HEK293 (cell line): ENCODE measurements around the gene ALDH16A1.
A peak's percentile ranks its signal among the peaks of the same experiment; 100 is the strongest.

Experiments used
- CTCF ChIA-PET: fragments of 350-600 bp; formaldehyde crosslinking; extraction: SDS; loops from one replicate; lab custom pipeline; 2021; ENCODE audit warnings: antibody characterized with exemption; lab: Yijun Ruan, JAX
- POLR2A ChIA-PET: fragments of 300-600 bp; formaldehyde crosslinking; extraction: SDS; loops from one replicate; lab custom pipeline; 2020; ENCODE audit warnings: antibody characterized with exemption, inconsistent platforms; lab: Yijun Ruan, JAX
- H3K27ac ChIP-seq: fragments of 200-500 bp; sonication (Bioruptor generic); 2 replicates; pipeline ENCODE4 v1.5.1; 2014; ENCODE audit warnings: low read depth, low read length, control low read depth, inconsistent platforms; ENCODE audit errors: extremely low read depth
- H3K36me3 ChIP-seq, 2 experiments: fragments of 200-500 bp in 1 of 2; sonication (Bioruptor generic) in 1 of 2; 1 replicate in 1 of 2; 2 replicates in 1 of 2; pipeline ENCODE4 v1.5.1; 2014 to 2017; ENCODE audit warnings: inconsistent platforms in 2 of 2, low read length in 2 of 2; ENCODE audit not compliant: control insufficient read depth in 2 of 2, insufficient read depth in 1 of 2
- H3K4me1 ChIP-seq: fragments of 200-500 bp; sonication (Bioruptor generic); 2 replicates; pipeline ENCODE4 v1.5.1; 2014; ENCODE audit warnings: mild to moderate bottlenecking, low read length, inconsistent platforms; ENCODE audit not compliant: control insufficient read depth, insufficient read depth
- H3K4me3 ChIP-seq: 2 replicates; pipeline ENCODE4 v1.5.1; 2011; ENCODE audit warnings: low read depth, mild to moderate bottlenecking, control low read depth, low read length, moderate library complexity
- H3K9me3 ChIP-seq: fragments of 200-500 bp; sonication (Bioruptor generic); 2 replicates; pipeline ENCODE4 v1.5.1; 2014; ENCODE audit warnings: low read depth, low read length, inconsistent platforms; ENCODE audit not compliant: control insufficient read depth, insufficient read depth
- GLI4 ChIP-seq: fragments of 450-650 bp; formaldehyde crosslinking; IDR thresholded peaks from 2 replicates; pipeline ENCODE4 v1.5.1; 2016; ENCODE audit warnings: missing biosample characterization, missing genetic modification characterization
- GLIS2 ChIP-seq: fragments of 450-650 bp; formaldehyde crosslinking; IDR thresholded peaks from 2 replicates; pipeline ENCODE4 v1.5.1; 2016; ENCODE audit warnings: missing biosample characterization, missing genetic modification characterization
- SP3 ChIP-seq: fragments of 450-650 bp; formaldehyde crosslinking; IDR thresholded peaks from 2 replicates; pipeline ENCODE4 v1.5.1; 2016; ENCODE audit warnings: missing biosample characterization, missing genetic modification characterization
- WT1 ChIP-seq: fragments of 450-650 bp; formaldehyde crosslinking; IDR thresholded peaks from 2 replicates; pipeline ENCODE4 v1.5.1; 2016; ENCODE audit warnings: missing biosample characterization, missing genetic modification characterization
- YY1 ChIP-seq: fragments of 450-650 bp; formaldehyde crosslinking; IDR thresholded peaks from 2 replicates; pipeline ENCODE4 v1.5.1; 2018; ENCODE audit warnings: missing biosample characterization, missing genetic modification characterization
- ZNF169 ChIP-seq: fragments of 450-650 bp; formaldehyde crosslinking; IDR thresholded peaks from 2 replicates; pipeline ENCODE4 v1.5.1; 2016; ENCODE audit warnings: missing biosample characterization, missing genetic modification characterization
- ZNF248 ChIP-seq: fragments of 450-650 bp; formaldehyde crosslinking; IDR thresholded peaks from 2 replicates; pipeline ENCODE4 v1.5.1; 2017; ENCODE audit warnings: missing biosample characterization, missing genetic modification characterization
- ZNF335 ChIP-seq: fragments of 450-650 bp; formaldehyde crosslinking; conservative IDR thresholded peaks from 2 replicates; pipeline ENCODE4 v1.5.1; 2016; ENCODE audit warnings: missing biosample characterization, missing genetic modification characterization
- ZNF341 ChIP-seq: fragments of 450-650 bp; formaldehyde crosslinking; IDR thresholded peaks from 2 replicates; pipeline ENCODE4; 2016; ENCODE audit warnings: low read depth, missing biosample characterization, missing genetic modification characterization
- ZNF473 ChIP-seq: fragments of 450-650 bp; formaldehyde crosslinking; IDR thresholded peaks from 2 replicates; pipeline ENCODE4 v1.5.1; 2017; ENCODE audit warnings: missing biosample characterization, missing genetic modification characterization
- ZNF596 ChIP-seq: fragments of 450-650 bp; IDR thresholded peaks from 2 replicates; pipeline ENCODE4 v1.5.0; 2018; ENCODE audit warnings: missing biosample characterization, mild to moderate bottlenecking, missing genetic modification characterization, moderate library complexity
- ZNF660 ChIP-seq: fragments of 450-650 bp; IDR thresholded peaks from 2 replicates; pipeline ENCODE4 v1.5.1; 2018; ENCODE audit warnings: missing biosample characterization, mild to moderate bottlenecking, missing genetic modification characterization
- ZNF670 ChIP-seq: fragments of 450-650 bp; formaldehyde crosslinking; IDR thresholded peaks from 2 replicates; pipeline ENCODE4 v1.5.1; 2016; ENCODE audit warnings: missing biosample characterization, missing genetic modification characterization, low read depth
- ZNF791 ChIP-seq: fragments of 450-650 bp; formaldehyde crosslinking; IDR thresholded peaks from 2 replicates; pipeline ENCODE4 v1.5.1; 2016; ENCODE audit warnings: missing biosample characterization, missing genetic modification characterization
- ZNF843 ChIP-seq: fragments of 450-650 bp; formaldehyde crosslinking; IDR thresholded peaks from 2 replicates; pipeline ENCODE4 v1.5.1; 2016; ENCODE audit warnings: missing biosample characterization, missing genetic modification characterization
- TF ChIP-seq, protein P1 (sequence below): fragments of 450-650 bp; formaldehyde crosslinking; IDR thresholded peaks from 2 replicates; pipeline ENCODE4 v1.5.1; 2017; ENCODE audit warnings: missing biosample characterization, mild to moderate bottlenecking, missing genetic modification characterization, moderate library complexity
- TF ChIP-seq, protein P2 (sequence below): fragments of 450-650 bp; formaldehyde crosslinking; IDR thresholded peaks from 2 replicates; pipeline ENCODE4 v1.5.1; 2016; ENCODE audit warnings: missing biosample characterization, missing genetic modification characterization
- TF ChIP-seq, protein P3 (sequence below): fragments of 450-650 bp; formaldehyde crosslinking; IDR thresholded peaks from 2 replicates; pipeline ENCODE4 v1.5.1; 2016; ENCODE audit warnings: missing biosample characterization, missing genetic modification characterization
- TF ChIP-seq, protein P4 (sequence below): fragments of 450-650 bp; formaldehyde crosslinking; IDR thresholded peaks from 2 replicates; pipeline ENCODE4 v1.5.1; 2016; ENCODE audit warnings: missing biosample characterization, missing genetic modification characterization
- TF ChIP-seq, protein P5 (sequence below): sonication (generic); formaldehyde crosslinking; IDR thresholded peaks from 2 replicates; pipeline ENCODE4 v1.8.1; 2022; ENCODE audit warnings: mild to moderate bottlenecking, moderate library complexity, missing genetic modification reagents

Gene ALDH16A1

DNA sequence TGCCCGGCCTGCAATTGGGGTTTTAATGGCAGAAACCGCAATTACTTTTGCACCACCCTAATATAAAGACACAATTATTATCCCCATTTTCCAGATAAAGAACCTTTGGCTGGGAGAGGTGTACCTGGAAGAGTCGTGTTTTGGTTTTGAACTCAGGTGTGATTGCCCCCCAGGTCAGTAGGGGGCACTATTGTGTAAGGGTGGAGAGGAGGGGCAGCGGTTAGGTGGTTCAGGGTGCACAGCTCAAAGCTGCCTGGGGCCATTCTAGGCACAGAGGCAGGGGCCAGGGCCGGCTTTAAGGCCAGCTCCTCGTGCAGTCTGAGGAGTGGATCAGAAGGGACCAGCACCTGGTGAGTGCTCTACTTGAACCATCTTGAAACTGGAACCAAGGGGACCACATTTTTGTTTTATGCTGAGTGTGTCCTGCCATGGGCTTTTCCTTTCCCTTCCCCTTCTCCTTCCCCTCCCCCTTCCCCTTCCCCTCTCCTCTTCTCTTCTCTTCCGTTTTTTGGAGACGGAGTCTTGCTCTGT, 53.6 kb downstream of the ALDH16A1 start (continued):
- TF ChIP-seq YY1 (tag by site-specific recombination) = no peak
- TF ChIP-seq ZNF843 (tag by site-specific recombination) = 0 out of 2 replicates have a peak, but pooled peaks have one; percentile 15
- TF ChIP-seq, all 188 proteins: peak for 23

DNA sequence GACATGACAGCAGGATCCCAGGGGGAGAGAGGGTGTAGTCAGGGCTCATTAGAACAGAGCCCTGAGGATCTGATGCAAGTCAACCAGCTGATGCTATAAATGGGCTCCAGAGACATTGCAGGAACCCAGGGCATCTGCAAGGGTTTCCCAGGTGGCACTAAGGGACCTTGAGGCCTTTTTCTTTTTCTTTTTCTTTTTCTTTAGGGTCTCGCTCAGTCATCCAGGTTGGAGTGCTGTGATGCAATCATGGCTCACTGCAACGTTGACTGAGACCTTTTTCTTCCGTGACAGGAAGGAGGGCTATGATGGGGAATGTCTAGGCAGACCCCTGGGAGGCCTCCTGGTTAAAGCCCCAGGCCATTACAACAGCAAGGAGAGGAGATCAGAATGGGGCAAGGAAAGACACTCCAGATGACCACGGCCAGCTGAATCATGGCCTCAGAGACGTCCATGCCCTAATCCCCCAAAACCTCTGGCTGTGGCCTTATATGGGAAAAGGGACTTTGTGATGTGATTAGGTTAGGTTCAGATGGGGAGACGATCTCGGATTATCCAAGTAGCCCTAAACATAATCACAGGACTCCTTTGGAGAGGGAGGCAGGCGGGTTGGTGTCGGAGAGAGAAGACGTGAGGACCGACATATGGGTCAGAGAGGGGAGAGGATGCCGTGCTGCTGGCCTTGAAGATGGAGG, 54.9 kb downstream of the ALDH16A1 start:
- 0 out of 2 replicates have a peak overlapping the region, but pooled peaks have one; percentile 24 for H3K27ac ChIP-seq
- TF ChIP-seq WT1 (tag by site-specific recombination) (no peak), GLI4 (tag by site-specific recombination) (no peak), ZNF341 (tag by site-specific recombination) (no peak), ZNF670 (tag by site-specific recombination) (no peak), ZNF791 (tag by site-specific recombination) (no peak)
- TF ChIP-seq, protein P1, sequence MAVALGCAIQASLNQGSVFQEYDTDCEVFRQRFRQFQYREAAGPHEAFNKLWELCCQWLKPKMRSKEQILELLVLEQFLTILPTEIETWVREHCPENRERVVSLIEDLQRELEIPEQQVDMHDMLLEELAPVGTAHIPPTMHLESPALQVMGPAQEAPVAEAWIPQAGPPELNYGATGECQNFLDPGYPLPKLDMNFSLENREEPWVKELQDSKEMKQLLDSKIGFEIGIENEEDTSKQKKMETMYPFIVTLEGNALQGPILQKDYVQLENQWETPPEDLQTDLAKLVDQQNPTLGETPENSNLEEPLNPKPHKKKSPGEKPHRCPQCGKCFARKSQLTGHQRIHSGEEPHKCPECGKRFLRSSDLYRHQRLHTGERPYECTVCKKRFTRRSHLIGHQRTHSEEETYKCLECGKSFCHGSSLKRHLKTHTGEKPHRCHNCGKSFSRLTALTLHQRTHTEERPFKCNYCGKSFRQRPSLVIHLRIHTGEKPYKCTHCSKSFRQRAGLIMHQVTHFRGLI (tag by site-specific recombination) = no peak
- H3K4me3 ChIP-seq = no peak overlapping the region
- CTCF ChIA-PET = interaction anchor here (1.1 to 10.8 kb wide), 8 partner anchors 11 to 164 kb away, joined by 3 to 299 read pairs (median 6); partner anchors contain the start of gene NOSIP
- H3K4me1 ChIP-seq = peaks cover 4% of the 10 kb centered on the region
- POLR2A ChIA-PET = interaction anchor here (0.7 to 1.0 kb wide), 2 partner anchors 12 to 39 kb away, joined by 4 read pairs; no protein-coding TSS in a partner anchor
- H3K36me3 ChIP-seq = no peaks in the 10 kb centered on the region
- H3K9me3 ChIP-seq = no peaks in the 10 kb centered on the region

DNA sequence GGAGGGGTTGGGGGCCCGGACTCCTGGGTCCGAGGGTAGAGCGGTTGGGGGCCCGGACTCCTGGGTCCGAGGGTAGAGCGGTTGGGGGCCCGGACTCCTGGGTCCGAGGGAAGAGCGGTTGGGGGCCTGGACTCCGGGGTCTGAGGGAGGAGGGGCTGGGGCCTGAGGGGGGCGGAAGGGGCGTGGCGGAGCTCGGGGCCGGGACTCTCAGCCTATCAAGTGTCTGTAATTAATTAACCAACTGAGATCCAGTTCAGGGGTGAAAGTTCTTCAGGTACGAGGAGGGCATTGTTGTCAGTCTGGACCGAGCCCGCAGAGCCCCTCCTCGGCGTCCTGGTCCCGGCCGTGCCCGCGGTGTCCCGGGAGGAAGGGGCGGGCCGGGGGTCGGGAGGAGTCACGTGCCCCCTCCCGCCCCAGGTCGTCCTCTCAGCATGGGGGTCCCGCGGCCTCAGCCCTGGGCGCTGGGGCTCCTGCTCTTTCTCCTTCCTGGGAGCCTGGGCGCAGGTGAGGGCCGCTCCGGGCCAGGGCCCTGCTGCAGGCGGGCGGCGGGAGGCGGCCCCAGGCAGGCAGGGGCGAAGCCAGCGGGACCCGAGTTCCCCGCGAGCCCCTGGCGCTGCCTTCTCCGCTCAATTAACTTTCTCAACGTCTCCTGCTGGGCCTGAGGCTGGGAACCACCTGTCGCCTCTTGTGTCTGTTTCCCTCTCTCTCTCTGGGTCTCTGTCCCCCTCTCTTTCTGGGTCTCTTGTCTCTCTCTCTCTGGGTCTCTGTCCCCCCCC, 60.1 kb downstream of the ALDH16A1 start:
- Histone ChIP-seq H3K27ac (peak overlapping the region; percentile 88), H3K4me3 (peak overlapping the region; percentile 82), H3K4me1 (peaks cover 8% of the 10 kb centered on the region), H3K36me3 (peaks cover 9 to 11% of the 10 kb centered on the region in 2 experiments; a peak in 2 of 3 replicates), H3K9me3 (no peaks in the 10 kb centered on the region)
- ChIA-PET CTCF (interaction anchor here (0.6 to 3.1 kb wide), 4 partner anchors 31 to 40 kb away, joined by 3 to 29 read pairs (median 4); no protein-coding TSS in a partner anchor), POLR2A (interaction anchor here (0.5 to 2.8 kb wide), 10 partner anchors 9 to 66 kb away, joined by 3 to 8 read pairs (median 4); partner anchors contain the start of genes ALDH16A1 and RPS11)
- TF ChIP-seq, protein P2, sequence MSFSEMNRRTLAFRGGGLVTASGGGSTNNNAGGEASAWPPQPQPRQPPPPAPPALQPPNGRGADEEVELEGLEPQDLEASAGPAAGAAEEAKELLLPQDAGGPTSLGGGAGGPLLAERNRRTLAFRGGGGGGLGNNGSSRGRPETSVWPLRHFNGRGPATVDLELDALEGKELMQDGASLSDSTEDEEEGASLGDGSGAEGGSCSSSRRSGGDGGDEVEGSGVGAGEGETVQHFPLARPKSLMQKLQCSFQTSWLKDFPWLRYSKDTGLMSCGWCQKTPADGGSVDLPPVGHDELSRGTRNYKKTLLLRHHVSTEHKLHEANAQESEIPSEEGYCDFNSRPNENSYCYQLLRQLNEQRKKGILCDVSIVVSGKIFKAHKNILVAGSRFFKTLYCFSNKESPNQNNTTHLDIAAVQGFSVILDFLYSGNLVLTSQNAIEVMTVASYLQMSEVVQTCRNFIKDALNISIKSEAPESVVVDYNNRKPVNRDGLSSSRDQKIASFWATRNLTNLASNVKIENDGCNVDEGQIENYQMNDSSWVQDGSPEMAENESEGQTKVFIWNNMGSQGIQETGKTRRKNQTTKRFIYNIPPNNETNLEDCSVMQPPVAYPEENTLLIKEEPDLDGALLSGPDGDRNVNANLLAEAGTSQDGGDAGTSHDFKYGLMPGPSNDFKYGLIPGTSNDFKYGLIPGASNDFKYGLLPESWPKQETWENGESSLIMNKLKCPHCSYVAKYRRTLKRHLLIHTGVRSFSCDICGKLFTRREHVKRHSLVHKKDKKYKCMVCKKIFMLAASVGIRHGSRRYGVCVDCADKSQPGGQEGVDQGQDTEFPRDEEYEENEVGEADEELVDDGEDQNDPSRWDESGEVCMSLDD (tag by site-specific recombination) = peak; percentile 68
- TF ChIP-seq, protein P3, sequence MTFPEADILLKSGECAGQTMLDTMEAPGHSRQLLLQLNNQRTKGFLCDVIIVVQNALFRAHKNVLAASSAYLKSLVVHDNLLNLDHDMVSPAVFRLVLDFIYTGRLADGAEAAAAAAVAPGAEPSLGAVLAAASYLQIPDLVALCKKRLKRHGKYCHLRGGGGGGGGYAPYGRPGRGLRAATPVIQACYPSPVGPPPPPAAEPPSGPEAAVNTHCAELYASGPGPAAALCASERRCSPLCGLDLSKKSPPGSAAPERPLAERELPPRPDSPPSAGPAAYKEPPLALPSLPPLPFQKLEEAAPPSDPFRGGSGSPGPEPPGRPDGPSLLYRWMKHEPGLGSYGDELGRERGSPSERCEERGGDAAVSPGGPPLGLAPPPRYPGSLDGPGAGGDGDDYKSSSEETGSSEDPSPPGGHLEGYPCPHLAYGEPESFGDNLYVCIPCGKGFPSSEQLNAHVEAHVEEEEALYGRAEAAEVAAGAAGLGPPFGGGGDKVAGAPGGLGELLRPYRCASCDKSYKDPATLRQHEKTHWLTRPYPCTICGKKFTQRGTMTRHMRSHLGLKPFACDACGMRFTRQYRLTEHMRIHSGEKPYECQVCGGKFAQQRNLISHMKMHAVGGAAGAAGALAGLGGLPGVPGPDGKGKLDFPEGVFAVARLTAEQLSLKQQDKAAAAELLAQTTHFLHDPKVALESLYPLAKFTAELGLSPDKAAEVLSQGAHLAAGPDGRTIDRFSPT (tag by site-specific recombination) = 0 out of 2 replicates have a peak, but pooled peaks have one; percentile 60
- TF ChIP-seq SP3 (tag by site-specific recombination) = peak; percentile 64; the same call in 1 of the 2 replicates
- no peak for TF ChIP-seq ZNF169 (tag by site-specific recombination)
- 0 out of 2 replicates have a peak, but pooled peaks have one; percentile 13 for TF ChIP-seq ZNF843 (tag by site-specific recombination)
- TF ChIP-seq, protein P4, sequence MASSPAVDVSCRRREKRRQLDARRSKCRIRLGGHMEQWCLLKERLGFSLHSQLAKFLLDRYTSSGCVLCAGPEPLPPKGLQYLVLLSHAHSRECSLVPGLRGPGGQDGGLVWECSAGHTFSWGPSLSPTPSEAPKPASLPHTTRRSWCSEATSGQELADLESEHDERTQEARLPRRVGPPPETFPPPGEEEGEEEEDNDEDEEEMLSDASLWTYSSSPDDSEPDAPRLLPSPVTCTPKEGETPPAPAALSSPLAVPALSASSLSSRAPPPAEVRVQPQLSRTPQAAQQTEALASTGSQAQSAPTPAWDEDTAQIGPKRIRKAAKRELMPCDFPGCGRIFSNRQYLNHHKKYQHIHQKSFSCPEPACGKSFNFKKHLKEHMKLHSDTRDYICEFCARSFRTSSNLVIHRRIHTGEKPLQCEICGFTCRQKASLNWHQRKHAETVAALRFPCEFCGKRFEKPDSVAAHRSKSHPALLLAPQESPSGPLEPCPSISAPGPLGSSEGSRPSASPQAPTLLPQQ = peak; percentile 59; the same call in 1 of the 2 replicates
- peak; percentile 40; the same call in 1 of the 2 replicates for TF ChIP-seq ZNF596 (tag by site-specific recombination)
- TF ChIP-seq, protein P5, sequence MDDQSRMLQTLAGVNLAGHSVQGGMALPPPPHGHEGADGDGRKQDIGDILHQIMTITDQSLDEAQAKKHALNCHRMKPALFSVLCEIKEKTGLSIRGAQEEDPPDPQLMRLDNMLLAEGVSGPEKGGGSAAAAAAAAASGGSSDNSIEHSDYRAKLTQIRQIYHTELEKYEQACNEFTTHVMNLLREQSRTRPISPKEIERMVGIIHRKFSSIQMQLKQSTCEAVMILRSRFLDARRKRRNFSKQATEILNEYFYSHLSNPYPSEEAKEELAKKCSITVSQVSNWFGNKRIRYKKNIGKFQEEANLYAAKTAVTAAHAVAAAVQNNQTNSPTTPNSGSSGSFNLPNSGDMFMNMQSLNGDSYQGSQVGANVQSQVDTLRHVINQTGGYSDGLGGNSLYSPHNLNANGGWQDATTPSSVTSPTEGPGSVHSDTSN (CRISPR knock-in tag) = 0 out of 2 replicates have a peak, but pooled peaks have one; percentile 28
- peak; percentile 65 for TF ChIP-seq GLIS2
- TF ChIP-seq ZNF660 (tag by site-specific recombination) = 0 out of 2 replicates have a peak, but pooled peaks have one; percentile 52
- TF ChIP-seq ZNF335 (tag by site-specific recombination) = peak; percentile 81
- TF ChIP-seq ZNF248 (tag by site-specific recombination) = no peak
- TF ChIP-seq ZNF473 (tag by site-specific recombination) = no peak
